Hepatocyte (in vitro differentiated cells): Measurements from ENCODE around the gene IRF8. TPM values are rescaled to one million over a fixed set of nuclear protein-coding genes. Genes with fewer than 3 reads are reported as not detected.

Experiments
- DNase-seq: peaks from one replicate; pipeline ENCODE4 v3.0.0-alpha.2; 2016; ENCODE audit warnings: low spot score
- H2AFZ ChIP-seq: fragments of 200-600 bp; sonication (generic); 2 replicates; pipeline ENCODE4 v1.6.0; 2016; ENCODE audit warnings: antibody characterized with exemption, mild to moderate bottlenecking
- H3K27ac ChIP-seq: fragments of 200-600 bp; sonication (generic); 2 replicates; pipeline ENCODE4 v1.5.1; 2016; ENCODE audit warnings: mild to moderate bottlenecking
- H3K27me3 ChIP-seq: fragments of 200-600 bp; sonication (generic); 2 replicates; pipeline ENCODE4 v1.6.1; 2016
- H3K36me3 ChIP-seq: fragments of 200-600 bp; sonication (generic); replicated peaks from 2 replicates; pipeline ENCODE4 v1.5.1; 2016; ENCODE audit warnings: low read depth; ENCODE audit not compliant: insufficient read depth
- H3K4me1 ChIP-seq: fragments of 200-600 bp; sonication (generic); 2 replicates; pipeline ENCODE4 v1.5.1; 2016; ENCODE audit warnings: mild to moderate bottlenecking, moderate library complexity; ENCODE audit not compliant: insufficient read depth
- H3K4me2 ChIP-seq: fragments of 200-600 bp; sonication (generic); 2 replicates; pipeline ENCODE4 v1.6.0; 2016
- H3K4me3 ChIP-seq: fragments of 200-600 bp; sonication (generic); 2 replicates; pipeline ENCODE4 v1.5.1; 2016; ENCODE audit warnings: mild to moderate bottlenecking
- H3K79me2 ChIP-seq: fragments of 200-600 bp; sonication (generic); 2 replicates; pipeline ENCODE4 v1.6.0; 2017; ENCODE audit warnings: mild to moderate bottlenecking
- H3K9me2 ChIP-seq: fragments of 200-600 bp; sonication (generic); replicated peaks from 2 replicates; pipeline ENCODE4 v1.6.0; 2017; ENCODE audit warnings: mild to moderate bottlenecking; ENCODE audit not compliant: insufficient read depth
- H3K9me3 ChIP-seq: fragments of 200-600 bp; sonication (generic); 2 replicates; pipeline ENCODE4 v1.5.1; 2016; ENCODE audit warnings: low read depth, mild to moderate bottlenecking
- H4K20me1 ChIP-seq: fragments of 200-600 bp; sonication (generic); 2 replicates; pipeline ENCODE4 v1.6.0; 2016; ENCODE audit warnings: mild to moderate bottlenecking; ENCODE audit not compliant: insufficient read depth, poor library complexity, severe bottlenecking
- CTCF ChIP-seq: fragments of 200-600 bp; sonication (generic); IDR thresholded peaks from 2 replicates; pipeline ENCODE4 v1.5.1; 2016; ENCODE audit warnings: antibody characterized with exemption, mild to moderate bottlenecking; ENCODE audit not compliant: poor library complexity
- EZH2 ChIP-seq: fragments of 200-600 bp; sonication (generic); IDR thresholded peaks from 2 replicates; pipeline ENCODE4 v1.6.1; 2016; ENCODE audit warnings: antibody characterized with exemption, mild to moderate bottlenecking, borderline replicate concordance
- EZH2phosphoT487 ChIP-seq: fragments of 200-600 bp; sonication (generic); IDR thresholded peaks from one replicate; pipeline ENCODE4 v1.6.1; 2018; ENCODE audit warnings: antibody characterized with exemption, mild to moderate bottlenecking, low read depth, moderate library complexity; ENCODE audit not compliant: unreplicated experiment, severe bottlenecking
- WGBS: methylation state at CpG from one replicate; pipeline ENCODE4 v1.1.6; 2016; ENCODE audit warnings: low lambda C conversion rate; ENCODE audit errors: missing lambda C conversion rate; 5-methylcytosine and 5-hydroxymethylcytosine counted together
- polyA plus RNA-seq: library from polyadenylated mRNA; unstranded; fragments of >200 nt; fragmentation: Nextera tagmentation; extraction: Ambion mirVana; gene quantifications from 2 replicates; pipeline ENCODE4 v1.2.1, GENCODE V29; 2016
- total RNA-seq: library from RNA; depleted of rRNA; stranded (reverse); fragments of >200 nt; gene quantifications from 2 replicates; pipeline ENCODE4 v1.2.3, GENCODE V29; 2014

The IRF8 gene
- total and polyA plus RNA-seq, 2 experiments from 2014 or later = 6.9 to 8.4 TPM

GRCh38 chr16:85952197-85952596, 53.2 kb downstream of the IRF8 start:
- no peaks in the 10 kb centered on the region for H4K20me1 ChIP-seq
- no peaks in the 10 kb centered on the region for H3K9me2 ChIP-seq
- no peaks in the 10 kb centered on the region for H3K4me1 ChIP-seq
- H3K9me3 ChIP-seq = no peaks in the 10 kb centered on the region
- no peak overlapping the region for H3K27ac ChIP-seq
- H3K4me3 ChIP-seq = no peak overlapping the region
- H3K4me2 ChIP-seq = no peak overlapping the region
- 83% methylated on average over 12 of the region's 12 CpGs for WGBS
- no peaks in the 10 kb centered on the region for H3K36me3 ChIP-seq
- no peak overlapping the region for H2AFZ ChIP-seq
- DNase-seq = no peak
- no peaks in the 10 kb centered on the region for H3K79me2 ChIP-seq
- TF ChIP-seq EZH2phosphoT487 = no peak
- no peaks in the 10 kb centered on the region for H3K27me3 ChIP-seq

- H3K4me3 ChIP-seq = no peak overlapping the region
- no peaks in the 10 kb centered on the region for H3K27me3 ChIP-seq
- no peaks in the 10 kb centered on the region for H3K9me3 ChIP-seq
- no peak overlapping the region for H3K27ac ChIP-seq
- H3K4me2 ChIP-seq = no peak overlapping the region
- WGBS = 83% methylated on average over 5 of the region's 5 CpGs
- H3K36me3 ChIP-seq = no peaks in the 10 kb centered on the region
- no peaks in the 10 kb centered on the region for H4K20me1 ChIP-seq
- H2AFZ ChIP-seq = no peak overlapping the region
- H3K79me2 ChIP-seq = no peaks in the 10 kb centered on the region
- no peak for DNase-seq
- TF ChIP-seq CTCF (no peak), EZH2 (no peak), EZH2phosphoT487 (no peak)
- H3K4me1 ChIP-seq = no peaks in the 10 kb centered on the region
- no peaks in the 10 kb centered on the region for H3K9me2 ChIP-seq
Measured at GRCh38 chr16:85952811-85953210, 53.8 kb downstream of the IRF8 start.

- no peaks in the 10 kb centered on the region for H3K36me3 ChIP-seq
- no peaks in the 10 kb centered on the region for H3K9me3 ChIP-seq
- no peak for TF ChIP-seq EZH2
- TF ChIP-seq EZH2phosphoT487 = no peak
- TF ChIP-seq CTCF = no peak
- no peak overlapping the region for H2AFZ ChIP-seq
- H3K9me2 ChIP-seq = no peaks in the 10 kb centered on the region
- 92% methylated on average over 10 of the region's 12 CpGs for WGBS
- no peaks in the 10 kb centered on the region for H3K79me2 ChIP-seq
- H3K4me2 ChIP-seq = no peak overlapping the region
- H3K4me1 ChIP-seq = no peaks in the 10 kb centered on the region
- DNase-seq = no peak
- no peaks in the 10 kb centered on the region for H4K20me1 ChIP-seq
- H3K4me3 ChIP-seq = no peak overlapping the region
- no peaks in the 10 kb centered on the region for H3K27me3 ChIP-seq
- no peak overlapping the region for H3K27ac ChIP-seq
Measured at GRCh38 chr16:85954927-85955519, 56.1 kb downstream of the IRF8 start.

GRCh38 chr16:85955566-85955965, 56.6 kb downstream of the IRF8 start:
- H3K9me3 ChIP-seq = no peaks in the 10 kb centered on the region
- H3K36me3 ChIP-seq = no peaks in the 10 kb centered on the region
- no peaks in the 10 kb centered on the region for H3K9me2 ChIP-seq
- WGBS = 91% methylated on average over 11 of the region's 11 CpGs
- DNase-seq = no peak
- H3K4me2 ChIP-seq = no peak overlapping the region
- H3K27ac ChIP-seq = no peak overlapping the region
- no peaks in the 10 kb centered on the region for H3K27me3 ChIP-seq
- no peaks in the 10 kb centered on the region for H3K79me2 ChIP-seq
- no peak overlapping the region for H2AFZ ChIP-seq
- no peaks in the 10 kb centered on the region for H4K20me1 ChIP-seq
- H3K4me3 ChIP-seq = no peak overlapping the region
- TF ChIP-seq CTCF = no peak
- TF ChIP-seq EZH2 = no peak
- TF ChIP-seq EZH2phosphoT487 = no peak
- H3K4me1 ChIP-seq = no peaks in the 10 kb centered on the region
